Breast epithelium (tissue), 3 donors: ENCODE measurements around the gene CTCF.

Experiments used
- CTCF ChIP-seq, 3 donors: fragments of 450-650 bp; IDR thresholded peaks; one replicate each; pipeline ENCODE4 v1.5.1; 2016 to 2017; ENCODE audit warnings: antibody characterized with exemption in 3 of 3, mild to moderate bottlenecking in 3 of 3, moderate library complexity in 3 of 3
- POLR2AphosphoS5 ChIP-seq, 3 donors: sonication (generic); formaldehyde crosslinking; IDR thresholded peaks; one replicate each; pipeline ENCODE4 v1.6.1; 2017; ENCODE audit warnings: antibody characterized with exemption in 3 of 3

GRCh38 chr16:67653789-67654402 is 91.6 kb downstream of the CTCF start:
- no peak for TF ChIP-seq CTCF (IDR thresholded peaks at IDR 0.05)
- no peak for TF ChIP-seq POLR2AphosphoS5 (IDR thresholded peaks at IDR 0.05)
